ENCODE measurements around the gene ATP6AP1. TPM values are rescaled to one million over a fixed set of nuclear protein-coding genes. Genes with fewer than 3 reads are reported as not detected.

ATP6AP1 gene
- total and polyA plus RNA-seq, 9 of the 15 experiments (the other 6 are each of a cell fraction or from before 2014, with no cell fraction given), result 8.3 to 90.5 (median 52.9) TPM

GRCh38 chrX:154449618-154450017 is 21.1 kb downstream of the ATP6AP1 start:
- TF ChIP-seq PHTF2 (CRISPR knock-in tag; IDR thresholded peaks at IDR 0.05) (no peak), RBFOX2 (IDR thresholded peaks at IDR 0.05; ENCODE audit: low read depth, low read length) (0 out of 2 replicates have a peak, but pooled peaks have one; percentile 3)
- Histone ChIP-seq H3K9me1 (ENCODE audit: control insufficient read depth, insufficient read depth, low read length) (no peaks in the 10 kb centered on the region), H3K9me3 (replicated peaks; ENCODE audit: control insufficient read depth, insufficient read depth, low read depth, low read length) (no peaks in the 10 kb centered on the region), H3K36me3 (ENCODE audit: control insufficient read depth, insufficient read depth, low read length) (peaks cover 59% of the 10 kb centered on the region; the same call in 2 of the 3 replicates), H2AFZ (ENCODE audit: low read depth, low read length) (no peak overlapping the region), H3K4me1 (replicated peaks in 1 of 2; ENCODE audit: control insufficient read depth in 2 of 2, insufficient read depth in 2 of 2, low read length in 2 of 2) (peaks cover 5 to 28% of the 10 kb centered on the region in 2 experiments; a peak in 4 of 5 replicates), H3K79me2 (ENCODE audit: control insufficient read depth, insufficient read depth, low read length) (peaks cover 12% of the 10 kb centered on the region), H3K4me3 (no peak overlapping the region), H3K9ac (ENCODE audit: insufficient read depth in 1 of 2, low read depth in 2 of 2, low read length in 2 of 2) (no peak overlapping the region), H3K27ac (ENCODE audit: extremely low read depth, low read depth, low read length) (no peak overlapping the region), H3K4me2 (ENCODE audit: insufficient read depth, low read length) (no peak overlapping the region), H4K20me1 (replicated peaks; ENCODE audit: control insufficient read depth, insufficient read depth, low read length) (no peaks in the 10 kb centered on the region), H3K27me3 (ENCODE audit: control insufficient read depth in 2 of 2, insufficient read depth in 2 of 2, low read length in 2 of 2) (no peaks in the 10 kb centered on the region)
- in situ Hi-C loops (cut with MboI) (no loop called here), intact Hi-C loops (cut with micrococcal nuclease) (no loop called here)
- DNase-seq (ENCODE audit: extremely low read depth in 1 of 4, low spot score in 3 of 4) (no peak), FAIRE-seq (no peak), ATAC-seq (no peak)
- ChIA-PET CTCF (ENCODE audit: low intra/inter-chr PET ratio) (no interaction called here), POLR2A (no interaction called here)
- no CpG with 5 or more reads among the region's 18 CpGs for WGBS (ENCODE audit: insufficient coverage, low coverage, missing lambda C conversion rate)
- no TSS peak for BruUV-seq (replicated peaks)

GRCh38 chrX:154450312-154450711 is 21.8 kb downstream of the ATP6AP1 start:
- in situ Hi-C loops (cut with MboI), result no loop called here
- no TSS peak for BruUV-seq (replicated peaks)
- no peaks in the 10 kb centered on the region for H3K9me1 ChIP-seq (ENCODE audit: control insufficient read depth, insufficient read depth, low read length)
- peaks cover 57% of the 10 kb centered on the region; the same call in 2 of the 3 replicates for H3K36me3 ChIP-seq (ENCODE audit: control insufficient read depth, insufficient read depth, low read length)
- no peak for DNase-seq (ENCODE audit: extremely low read depth in 1 of 4, low spot score in 3 of 4)
- FAIRE-seq, result no peak
- H3K4me1 ChIP-seq (replicated peaks in 1 of 2; ENCODE audit: control insufficient read depth in 2 of 2, insufficient read depth in 2 of 2, low read length in 2 of 2), result peaks cover 1 to 21% of the 10 kb centered on the region in 2 experiments; a peak in 4 of 5 replicates
- H3K4me3 ChIP-seq, result no peak overlapping the region
- H4K20me1 ChIP-seq (replicated peaks; ENCODE audit: control insufficient read depth, insufficient read depth, low read length), result no peaks in the 10 kb centered on the region
- 91% methylated on average over 9 of the region's 17 CpGs for WGBS (ENCODE audit: insufficient coverage, low coverage, missing lambda C conversion rate)
- ATAC-seq, result no peak
- POLR2A ChIA-PET, result interaction anchor here (1.0 kb wide), 1 partner anchor 49 kb away, joined by 3 read pairs; no protein-coding TSS in a partner anchor
- peaks cover 5% of the 10 kb centered on the region; the same call in 2 of the 3 replicates for H3K79me2 ChIP-seq (ENCODE audit: control insufficient read depth, insufficient read depth, low read length)
- H3K27me3 ChIP-seq (ENCODE audit: control insufficient read depth in 2 of 2, insufficient read depth in 2 of 2, low read length in 2 of 2), result no peaks in the 10 kb centered on the region
- TF ChIP-seq CBX8 (IDR thresholded peaks at IDR 0.05; ENCODE audit: borderline replicate concordance, extremely low read depth, low read depth, low read length, poor library complexity, severe bottlenecking) (no peak), THAP7 (CRISPR knock-in tag; IDR thresholded peaks at IDR 0.05) (no peak), ZNF354B (CRISPR knock-in tag; IDR thresholded peaks at IDR 0.05) (no peak), ETS2 (tag; IDR thresholded peaks at IDR 0.05; ENCODE audit: borderline replicate concordance, poor library complexity, severe bottlenecking) (no peak), PRPF4 (IDR thresholded peaks at IDR 0.05; ENCODE audit: insufficient read depth, low read depth, low read length, poor library complexity, severe bottlenecking) (no peak), SMAD2 (IDR thresholded peaks at IDR 0.05; ENCODE audit: low read depth, low read length) (no peak), RBFOX2 (IDR thresholded peaks at IDR 0.05; ENCODE audit: low read depth, low read length) (0 out of 2 replicates have a peak, but pooled peaks have one; percentile 2)
- no peak overlapping the region for H2AFZ ChIP-seq (ENCODE audit: low read depth, low read length)
- intact Hi-C loops (cut with micrococcal nuclease), result no loop called here
- H3K9ac ChIP-seq (ENCODE audit: insufficient read depth in 1 of 2, low read depth in 2 of 2, low read length in 2 of 2), result no peak overlapping the region
- H3K27ac ChIP-seq (ENCODE audit: extremely low read depth, low read depth, low read length), result no peak overlapping the region
- CTCF ChIA-PET (ENCODE audit: low intra/inter-chr PET ratio), result no interaction called here
- no peak overlapping the region for H3K4me2 ChIP-seq (ENCODE audit: insufficient read depth, low read length)
- H3K9me3 ChIP-seq (replicated peaks; ENCODE audit: control insufficient read depth, insufficient read depth, low read depth, low read length), result no peaks in the 10 kb centered on the region

Data from K562 (cell line).